Activated B cell treated with CpG ODN at 0.5 μM for 24 hours (primary cell): Measurements from ENCODE around the gene RGR. TPM values are rescaled to one million over a fixed set of nuclear protein-coding genes. Genes with fewer than 3 reads are reported as not detected.

Experiments used
- ATAC-seq: fragments of 200-7000 bp; cut with Tn5 transposase; one replicate; pipeline ENCODE4 v1.10.0; 2021; ENCODE audit warnings: low read depth, mild to moderate bottlenecking, moderate library complexity
- CTCF ChIA-PET: fragments of 350-600 bp; sonication (Branson Sonifier 250); formaldehyde crosslinking; loops from one replicate; lab custom pipeline; 2021; ENCODE audit warnings: antibody characterized with exemption; lab: Charles Lee
- POLR2A ChIA-PET: fragments of 350-600 bp; sonication (Branson Sonifier 250); formaldehyde crosslinking; loops from one replicate; lab custom pipeline; 2021; ENCODE audit warnings: antibody characterized with exemption; lab: Charles Lee
- DNase-seq: peaks from one replicate; pipeline ENCODE4 v3.0.0; 2022
- H3K27ac Mint-ChIP-seq: one replicate; pipeline ENCODE4 v1.8.0; 2020; ENCODE audit warnings: mixed read lengths
- H3K27me3 Mint-ChIP-seq: one replicate; pipeline ENCODE4 v1.8.0; 2021; ENCODE audit warnings: mixed read lengths
- H3K36me3 Mint-ChIP-seq: one replicate; pipeline ENCODE4 v1.8.0; 2021; ENCODE audit warnings: low read depth, mixed read lengths
- H3K4me1 Mint-ChIP-seq: one replicate; pipeline ENCODE4 v1.8.0; 2021; ENCODE audit warnings: mixed read lengths
- H3K4me3 Mint-ChIP-seq: one replicate; pipeline ENCODE4 v1.8.0; 2020; ENCODE audit warnings: mild to moderate bottlenecking, mixed read lengths
- H3K9me3 Mint-ChIP-seq: one replicate; pipeline ENCODE4 v1.8.0; 2020; ENCODE audit warnings: mixed read lengths
- CTCF ChIP-seq: fragments of 200-600 bp; IDR thresholded peaks from one replicate; pipeline ENCODE4 v1.8.0; 2022; ENCODE audit warnings: antibody characterized with exemption, mild to moderate bottlenecking
- intact Hi-C: fragments of 100-400 bp; cut with micrococcal nuclease; formaldehyde crosslinking; loops from one replicate; pipeline ENCODE4 v1.15.1; 2024
- total RNA-seq: library from RNA; stranded (reverse); gene quantifications from 2 replicates; pipeline ENCODE4 v1.2.3, GENCODE V29; 2022

Gene RGR
- total RNA-seq, 1 donor from 2014 or later: not detected

GRCh38 chr10:84298057-84298456, 53.2 kb downstream of the RGR start:
- Mint-ChIP-seq H3K27ac (no peak overlapping the region), H3K4me3 (no peak overlapping the region), H3K4me1 (no peaks in the 10 kb centered on the region), H3K27me3 (peaks cover 17% of the 10 kb centered on the region), H3K9me3 (no peaks in the 10 kb centered on the region), H3K36me3 (no peaks in the 10 kb centered on the region)
- intact Hi-C loops: no loop called here
- ATAC-seq (no peak), DNase-seq (no peak)
- POLR2A ChIA-PET: no interaction called here
- TF ChIP-seq CTCF: no peak
- CTCF ChIA-PET: no interaction called here

- no peak overlapping the region for H3K27ac Mint-ChIP-seq
- DNase-seq (no peak), ATAC-seq (no peak)
- H3K4me1 Mint-ChIP-seq: no peaks in the 10 kb centered on the region
- H3K9me3 Mint-ChIP-seq: peaks cover 3% of the 10 kb centered on the region
- peaks cover 26% of the 10 kb centered on the region for H3K27me3 Mint-ChIP-seq
- H3K4me3 Mint-ChIP-seq: no peak overlapping the region
- POLR2A ChIA-PET: no interaction called here
- no peak for TF ChIP-seq CTCF
- intact Hi-C loops: no loop called here
- CTCF ChIA-PET: no interaction called here
- no peaks in the 10 kb centered on the region for H3K36me3 Mint-ChIP-seq
Measured at GRCh38 chr10:84302223-84302622, 57.4 kb downstream of the RGR start.

- no peaks in the 10 kb centered on the region for H3K36me3 Mint-ChIP-seq
- DNase-seq (no peak), ATAC-seq (no peak)
- H3K27me3 Mint-ChIP-seq: peaks cover 19% of the 10 kb centered on the region
- intact Hi-C loops: no loop called here
- no peak for TF ChIP-seq CTCF
- H3K4me1 Mint-ChIP-seq: no peaks in the 10 kb centered on the region
- ChIA-PET POLR2A (no interaction called here), CTCF (no interaction called here)
- no peak overlapping the region for H3K4me3 Mint-ChIP-seq
- H3K9me3 Mint-ChIP-seq: peaks cover 3% of the 10 kb centered on the region
- no peak overlapping the region for H3K27ac Mint-ChIP-seq
Measured at GRCh38 chr10:84306751-84307384, 62.0 kb downstream of the RGR start.

GRCh38 chr10:84308021-84308420, 63.2 kb downstream of the RGR start:
- Mint-ChIP-seq H3K36me3 (no peaks in the 10 kb centered on the region), H3K9me3 (peaks cover 3% of the 10 kb centered on the region), H3K4me3 (no peak overlapping the region), H3K27me3 (peaks cover 16% of the 10 kb centered on the region), H3K4me1 (no peaks in the 10 kb centered on the region), H3K27ac (no peak overlapping the region)
- CTCF ChIA-PET: no interaction called here
- intact Hi-C loops: no loop called here
- POLR2A ChIA-PET: no interaction called here
- no peak for ATAC-seq
- no peak for TF ChIP-seq CTCF
- no peak for DNase-seq

- Mint-ChIP-seq H3K9me3 (peaks cover 3% of the 10 kb centered on the region), H3K27me3 (peaks cover 16% of the 10 kb centered on the region), H3K27ac (no peak overlapping the region), H3K4me1 (no peaks in the 10 kb centered on the region), H3K4me3 (no peak overlapping the region), H3K36me3 (no peaks in the 10 kb centered on the region)
- no peak for DNase-seq
- no peak for ATAC-seq
- CTCF ChIA-PET: no interaction called here
- intact Hi-C loops: no loop called here
- POLR2A ChIA-PET: interaction anchor here (0.5 kb wide), 1 partner anchor 19 kb away, joined by 3 read pairs; no protein-coding TSS in a partner anchor
- no peak for TF ChIP-seq CTCF
Measured at GRCh38 chr10:84308481-84309304, 63.8 kb downstream of the RGR start.
